Fibroblast of skin of back (primary cell): Measurements from ENCODE around the gene TUBB4B. TPM values are rescaled to one million over a fixed set of nuclear protein-coding genes. Genes with fewer than 3 reads are reported as not detected.
A peak's percentile ranks its signal among the peaks of the same experiment; 100 is the strongest.

Experiments used
- DNase-seq: peaks from one replicate; pipeline ENCODE4 v3.0.0-alpha.2; 2013
- polyA plus RNA-seq, 2 experiments: library from polyadenylated mRNA; unstranded; fragments of 120-200 nt; gene quantifications; one replicate each; pipeline ENCODE4 v1.2.1, GENCODE V29; 2013; ENCODE audit not compliant: insufficient read length in 2 of 2

TUBB4B gene
- polyA plus RNA-seq (2013, experiment 1 of 2; ENCODE audit: insufficient read length) = 668 TPM
- polyA plus RNA-seq (2013, experiment 2 of 2; ENCODE audit: insufficient read length) = 187 TPM

DNA sequence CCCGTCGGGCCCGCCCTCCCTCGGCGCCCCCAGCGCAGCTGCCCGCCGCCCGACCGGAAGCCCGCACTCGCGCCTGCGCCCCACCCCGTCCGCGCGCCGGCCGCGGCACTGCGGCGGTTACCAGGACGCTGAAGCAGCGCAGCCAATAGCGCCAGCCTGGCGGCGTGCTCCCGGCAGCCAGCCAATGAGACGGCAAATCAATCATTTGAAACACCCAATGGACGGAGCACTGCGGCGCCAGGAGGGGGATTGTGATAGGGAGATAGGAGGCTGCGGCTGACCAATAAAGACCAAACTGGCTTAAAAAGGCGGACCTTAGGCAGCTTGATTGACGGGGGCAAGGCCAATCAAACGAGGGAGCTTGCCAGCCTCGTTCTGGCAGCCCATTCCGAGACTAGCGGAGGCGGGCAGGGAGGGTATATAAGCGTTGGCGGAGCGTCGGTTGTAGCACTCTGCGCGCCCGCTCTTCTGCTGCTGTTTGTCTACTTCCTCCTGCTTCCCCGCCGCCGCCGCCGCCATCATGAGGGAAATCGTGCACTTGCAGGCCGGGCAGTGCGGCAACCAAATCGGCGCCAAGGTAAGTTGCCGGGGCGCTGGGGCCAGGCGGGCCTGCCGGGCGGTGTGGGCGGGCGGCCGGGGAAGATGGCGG is at the start of gene TUBB4B:
Gene TUBB4B, plus strand, starts transcription at position 447 of the 649 bp plus-strand sequence. Its CDS starts 74 bp downstream, at position 521.
- peak; percentile 100 for DNase-seq

DNA sequence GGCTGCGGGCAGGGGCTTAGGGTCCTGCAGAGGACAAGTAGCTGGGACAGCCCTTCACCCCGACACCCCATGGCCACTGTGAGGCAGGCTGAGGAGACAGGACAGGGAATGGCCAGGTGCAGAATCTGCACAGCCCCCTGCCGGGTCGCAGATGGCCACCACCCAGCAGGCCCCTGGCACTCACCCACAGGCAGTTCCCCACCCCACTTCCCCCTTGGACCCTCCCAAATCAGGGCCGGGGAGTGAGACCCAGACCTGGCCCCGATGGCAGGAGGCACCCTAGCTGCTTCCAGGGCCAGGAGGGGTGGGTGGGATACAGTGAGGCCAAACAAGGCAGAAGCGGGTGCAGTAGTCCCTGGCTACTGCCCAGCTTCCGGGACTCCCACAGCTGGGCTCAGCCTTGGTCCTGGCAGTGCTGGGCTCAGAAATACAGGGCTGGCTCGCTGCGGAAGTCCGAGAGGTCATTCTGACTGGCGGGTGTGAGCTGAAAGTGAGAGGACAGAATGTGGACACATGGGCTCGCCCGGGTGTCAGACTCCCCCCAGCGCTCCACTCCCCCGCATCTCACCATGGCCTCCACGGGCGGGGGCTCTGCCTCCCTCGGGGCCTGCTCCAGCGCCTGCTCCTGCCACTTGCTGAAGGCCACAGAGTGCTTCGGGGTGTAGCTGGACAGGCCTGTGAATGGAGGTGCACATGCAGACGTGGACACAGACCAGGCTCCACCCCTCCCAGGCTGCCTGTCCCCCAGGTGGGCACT is 49.2 kb upstream of the TUBB4B start:
- DNase-seq = no peak

DNA sequence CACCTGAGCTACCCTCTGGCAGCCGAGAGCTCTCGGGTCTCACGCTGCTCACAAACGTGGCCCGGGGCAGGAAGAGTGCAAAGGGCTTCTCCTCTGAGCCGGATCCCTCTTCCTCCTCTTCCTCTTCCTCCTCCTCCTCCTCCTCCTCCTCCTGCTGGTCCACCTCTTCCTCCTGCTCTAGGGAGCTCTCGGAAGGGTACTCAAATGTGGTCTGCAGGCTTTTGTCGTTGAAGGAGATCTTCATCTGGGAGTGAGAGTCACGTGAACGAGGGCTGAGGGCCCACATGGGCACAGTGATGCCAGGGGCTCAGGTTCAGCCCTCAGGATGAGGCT is 48.7 kb upstream of the TUBB4B start:
- no peak for DNase-seq

DNA sequence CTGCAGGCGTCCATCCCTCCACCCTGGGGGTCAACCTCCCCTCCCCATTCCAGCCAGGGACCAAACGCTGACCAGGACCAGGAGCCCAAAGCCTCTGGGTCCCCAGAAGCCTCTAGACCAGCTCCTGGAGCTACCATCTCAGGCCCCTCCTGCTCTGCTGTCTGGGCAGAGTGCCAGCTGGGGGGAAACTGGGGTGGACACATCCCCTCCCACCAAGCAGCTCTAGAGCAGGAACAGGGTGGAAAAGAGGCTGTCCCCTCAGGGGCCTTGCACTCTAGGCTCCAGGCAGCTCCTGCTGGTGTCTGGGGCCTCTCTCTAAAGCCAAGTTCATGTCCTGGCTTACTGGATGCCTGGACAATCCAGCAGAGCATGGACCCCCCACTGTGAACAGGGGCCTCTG is 48.2 kb upstream of the TUBB4B start:
- no peak for DNase-seq

DNA sequence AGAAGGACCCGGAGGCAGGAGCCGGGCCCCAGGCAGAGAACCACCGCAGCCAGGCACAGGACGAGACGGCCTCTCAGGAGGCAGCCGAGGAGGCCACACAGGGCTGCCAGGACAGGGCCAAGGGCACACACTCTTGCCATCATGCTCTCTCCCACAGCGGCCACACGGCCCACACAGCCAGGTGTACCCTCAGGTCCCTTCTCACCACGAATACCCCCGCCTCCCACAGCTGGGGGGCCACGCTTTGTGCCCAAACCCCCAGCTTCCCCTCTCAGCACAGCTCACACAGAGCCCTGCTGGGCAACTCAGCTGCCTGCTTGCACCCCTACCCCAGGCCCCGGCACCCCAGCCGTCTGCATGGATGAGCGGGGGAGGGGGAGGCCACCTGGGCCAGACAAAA is 47.3 kb upstream of the TUBB4B start:
- no peak for DNase-seq

DNA sequence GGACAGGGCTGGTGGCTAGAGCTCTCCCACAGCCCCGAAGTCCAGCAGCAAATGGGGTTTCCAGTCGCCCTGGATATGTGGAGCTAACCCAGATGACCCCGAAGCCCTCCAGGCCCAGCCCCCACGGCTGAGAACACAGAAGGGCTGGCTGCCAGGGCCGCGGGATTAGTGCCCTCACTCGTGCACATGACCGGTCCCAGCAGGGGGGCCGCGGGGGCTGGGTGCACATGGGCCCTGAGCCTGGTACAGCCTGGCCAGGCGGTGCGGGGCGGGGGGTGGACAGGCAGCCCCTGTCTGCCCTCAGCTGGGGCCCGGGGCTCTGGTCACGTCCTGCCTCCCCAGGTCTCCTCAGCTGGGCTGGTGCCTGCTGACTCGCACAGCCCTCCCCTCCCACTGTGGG is 46.7 kb upstream of the TUBB4B start:
- DNase-seq = no peak

DNA sequence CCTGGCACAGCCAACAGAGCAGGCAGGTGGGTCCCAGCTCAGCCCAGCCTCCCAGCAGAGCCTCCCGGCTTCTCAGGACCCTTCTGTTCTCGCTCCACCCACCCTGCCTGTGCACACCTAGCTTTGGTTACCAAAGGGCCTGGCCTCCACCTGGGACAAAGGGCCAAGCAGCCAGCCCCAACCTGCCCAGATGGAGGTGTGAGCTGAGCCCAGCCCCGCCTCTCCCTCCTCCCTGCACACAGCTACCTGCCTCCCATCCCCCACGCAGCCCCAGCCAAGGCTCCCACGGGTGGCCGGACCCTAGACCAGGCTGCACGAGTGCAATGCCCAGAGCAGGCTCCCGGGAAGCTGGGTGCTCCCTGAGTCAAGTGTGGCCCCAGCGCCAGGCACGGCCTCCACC is 46.2 kb upstream of the TUBB4B start:
- no peak for DNase-seq

DNA sequence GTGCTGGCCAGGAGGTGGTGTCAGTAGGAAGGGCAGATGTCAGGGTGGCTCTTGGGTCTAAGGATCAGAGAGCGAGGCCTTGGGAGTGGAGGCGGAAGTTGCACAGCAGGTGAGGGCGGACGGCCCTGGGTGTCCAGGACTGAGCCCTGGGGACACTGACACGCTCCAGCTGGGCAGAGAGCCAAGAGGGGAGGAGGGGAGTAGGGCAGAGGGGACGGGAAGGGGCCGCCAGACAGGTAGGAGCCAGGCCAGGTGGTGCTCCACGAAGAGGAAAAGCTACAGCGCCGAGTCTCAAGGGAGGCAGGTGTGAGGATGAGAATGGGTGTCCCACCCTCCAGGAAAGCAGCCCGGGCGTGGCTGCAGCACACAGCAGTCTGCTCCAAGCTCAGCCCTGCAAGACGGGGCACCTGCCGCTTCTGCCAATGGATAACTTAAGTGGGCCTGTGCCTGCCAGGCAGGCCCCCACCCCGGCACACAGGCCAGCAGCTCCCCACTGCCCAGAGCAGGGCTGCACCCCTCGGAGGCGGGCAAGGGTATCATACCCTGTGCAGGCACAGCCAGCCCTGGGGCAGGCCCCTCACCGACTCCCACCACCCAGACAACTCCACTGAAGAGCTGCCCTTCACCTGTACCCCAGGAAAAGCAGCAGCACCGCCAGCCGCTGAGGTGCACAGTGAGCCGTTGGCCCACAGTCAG is 45.4 kb upstream of the TUBB4B start:
- no peak for DNase-seq

DNA sequence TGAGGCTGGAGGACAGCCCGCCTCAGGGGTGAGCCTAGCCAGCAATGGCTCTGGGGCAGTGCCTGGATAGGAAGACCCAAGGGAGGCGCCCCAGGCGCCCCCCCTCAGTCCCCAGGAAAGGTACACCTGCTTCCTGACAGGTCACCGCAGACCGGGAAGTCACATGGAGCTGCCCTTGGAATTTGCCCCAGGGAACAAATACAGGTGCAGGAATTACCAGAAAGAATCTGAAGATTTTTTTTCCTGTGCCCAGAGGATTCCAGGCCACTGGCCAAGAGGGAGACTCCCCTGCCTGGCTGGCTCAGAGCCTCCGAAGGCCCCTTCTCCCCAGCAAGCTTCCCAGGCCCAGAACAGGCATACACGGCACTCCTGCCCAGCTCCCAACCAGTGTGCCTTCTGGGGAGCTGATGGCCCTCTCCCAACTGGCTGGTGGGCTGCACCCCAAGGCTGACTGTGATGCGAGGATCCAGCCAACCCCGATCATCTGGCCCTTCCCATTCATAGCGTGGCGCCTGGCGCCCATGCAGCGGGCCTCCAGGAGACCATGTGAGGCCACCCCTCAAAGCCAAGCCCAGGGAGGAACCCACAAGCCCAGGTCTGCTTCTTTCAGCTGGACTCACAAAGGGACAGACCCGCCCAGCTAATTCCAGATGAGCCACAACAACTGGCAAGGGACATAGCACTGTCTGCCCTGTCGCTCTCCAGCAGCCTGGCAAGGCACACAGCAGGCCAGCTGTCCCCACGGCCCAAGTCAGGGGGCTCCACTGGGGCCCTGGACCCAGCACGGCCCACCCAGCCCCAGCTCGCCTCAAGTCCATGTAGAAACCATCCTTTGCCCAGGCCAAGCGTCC is 42.8 kb upstream of the TUBB4B start:
- no peak for DNase-seq

DNA sequence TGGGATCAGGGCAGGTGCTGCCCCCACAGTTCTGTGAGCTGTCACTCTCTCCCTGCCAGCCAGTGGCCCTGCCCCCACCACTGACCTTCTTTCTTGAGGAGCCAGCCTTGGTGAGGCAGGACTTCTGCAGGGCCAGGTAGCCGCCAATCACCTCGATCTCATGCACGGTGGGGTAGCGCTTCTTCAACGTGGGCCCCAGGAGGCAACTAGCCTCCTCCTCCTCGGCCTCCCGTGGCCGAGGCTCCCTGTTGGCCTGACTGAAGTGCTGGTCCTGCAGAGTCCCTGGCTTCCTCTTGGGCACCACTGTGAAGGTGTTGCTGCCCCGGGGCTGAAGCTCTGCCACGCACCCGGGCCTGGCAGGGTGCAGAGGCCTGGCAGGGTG is 42.2 kb upstream of the TUBB4B start:
- DNase-seq = no peak

DNA sequence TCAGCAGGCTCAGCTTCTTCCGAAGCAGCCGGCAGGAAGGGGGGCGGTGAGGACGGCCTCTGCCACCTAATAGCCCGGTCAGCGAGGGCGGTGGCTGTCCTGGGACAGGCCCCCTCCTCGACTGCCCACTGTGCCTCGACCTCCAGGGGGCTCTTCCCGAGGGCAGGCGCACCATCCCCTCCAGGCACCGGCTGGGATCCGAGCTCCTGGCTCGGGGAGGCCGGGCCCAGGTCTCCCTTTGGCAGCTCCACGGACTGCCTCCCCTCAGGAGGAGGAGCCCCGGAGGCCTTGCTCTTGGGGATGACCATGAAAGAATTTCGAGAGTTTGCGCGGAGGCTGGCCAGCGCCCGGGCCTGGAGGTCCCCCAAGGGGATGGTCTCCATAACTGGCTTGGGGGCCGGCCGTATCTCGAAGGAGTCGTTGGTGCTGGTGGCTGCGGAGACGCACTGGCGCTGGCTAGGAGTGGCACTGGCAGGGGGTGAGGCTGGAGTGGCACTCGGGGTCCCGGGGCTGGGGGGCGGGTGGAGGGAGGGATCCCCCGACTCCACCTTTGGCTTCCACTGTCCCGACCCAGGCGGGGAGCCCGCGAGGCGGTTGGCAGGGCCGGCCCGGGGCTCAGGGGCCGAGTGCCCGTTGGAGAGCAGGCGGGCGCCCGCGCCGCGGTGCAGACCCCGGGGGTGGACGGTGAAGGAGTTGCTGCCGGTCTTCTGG is 41.5 kb upstream of the TUBB4B start:
- no peak for DNase-seq

DNA sequence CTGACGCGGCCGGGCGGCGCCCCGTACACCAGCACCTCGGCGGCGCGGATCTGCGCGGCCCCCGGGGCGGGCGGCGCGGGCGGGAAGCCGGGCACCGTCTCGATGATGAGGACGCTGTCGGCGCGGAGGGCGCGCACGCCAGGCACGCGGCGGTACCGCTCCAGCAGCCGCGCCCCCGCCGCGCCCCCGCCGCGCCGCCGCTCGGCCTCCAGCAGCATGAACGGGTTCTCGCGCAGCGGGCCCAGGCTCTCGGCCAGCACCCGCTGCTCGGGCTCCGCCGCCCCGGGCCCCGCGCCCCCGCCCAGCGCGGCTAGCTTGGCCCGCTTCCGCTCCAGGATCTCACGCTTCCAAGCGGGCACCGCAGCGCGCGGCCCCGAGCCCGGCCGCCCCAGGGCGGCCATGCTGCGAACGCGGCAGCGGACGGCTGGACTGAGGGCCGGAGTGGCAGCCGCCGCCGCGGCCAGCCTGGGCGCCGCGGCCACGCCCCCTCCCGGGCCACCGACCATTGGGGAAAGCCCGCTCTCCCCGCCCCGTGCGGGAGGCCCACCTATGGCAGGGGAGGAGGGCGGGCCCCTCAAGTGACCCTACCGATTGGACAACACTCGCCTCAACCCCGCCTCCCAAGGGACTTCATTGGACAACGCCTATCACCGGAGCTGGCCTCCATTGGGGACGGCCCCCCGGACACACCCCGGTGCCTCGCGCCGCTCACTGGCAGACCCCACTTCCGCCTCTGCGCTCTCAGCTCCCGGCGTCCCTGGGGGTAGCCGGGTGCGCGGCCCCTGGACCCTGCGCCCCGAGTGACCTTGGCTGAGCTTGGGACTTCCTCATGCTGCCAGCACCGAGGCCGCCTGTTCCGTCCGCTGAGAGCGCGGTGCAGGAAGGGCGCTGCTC is 40.5 kb upstream of the TUBB4B start, which contains the start of gene TPRN:
Gene TPRN, minus strand, starts transcription at position 431 of the 894 bp plus-strand sequence. Its CDS starts 30 bp downstream, at position 401.
- DNase-seq = peak; percentile 99

DNA sequence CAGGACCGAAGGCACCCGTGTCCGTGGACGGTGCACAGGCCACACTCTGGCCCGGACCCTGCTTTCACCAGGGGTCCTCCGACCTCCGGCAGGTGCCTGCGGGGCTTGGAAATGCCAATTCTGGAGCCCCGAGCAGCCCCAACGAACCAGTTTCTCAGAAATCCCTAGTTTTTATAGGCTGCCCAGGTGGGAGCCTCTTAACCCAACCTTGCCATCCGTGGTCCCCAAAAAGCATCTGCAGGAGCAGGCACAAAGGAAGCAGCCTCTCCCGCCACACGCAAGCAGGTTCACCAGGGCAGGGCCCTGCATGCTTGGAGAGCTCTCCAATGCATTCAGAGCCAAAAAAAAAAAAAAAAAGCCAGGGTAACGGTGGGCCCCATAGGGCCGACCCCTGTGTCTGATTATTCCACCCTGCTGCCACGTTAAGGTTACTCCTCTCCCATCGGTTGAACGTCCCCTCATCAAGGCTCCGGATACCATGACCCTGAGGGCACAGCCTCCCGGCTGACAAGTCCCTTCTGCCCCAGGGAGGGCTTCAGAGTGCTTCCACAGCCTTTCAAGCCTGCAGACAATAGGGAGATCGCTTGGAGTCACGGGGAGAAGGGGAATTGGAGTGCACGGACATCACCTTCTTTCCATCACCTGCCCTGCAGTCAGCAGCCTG is 39.8 kb upstream of the TUBB4B start:
- no peak for DNase-seq

DNA sequence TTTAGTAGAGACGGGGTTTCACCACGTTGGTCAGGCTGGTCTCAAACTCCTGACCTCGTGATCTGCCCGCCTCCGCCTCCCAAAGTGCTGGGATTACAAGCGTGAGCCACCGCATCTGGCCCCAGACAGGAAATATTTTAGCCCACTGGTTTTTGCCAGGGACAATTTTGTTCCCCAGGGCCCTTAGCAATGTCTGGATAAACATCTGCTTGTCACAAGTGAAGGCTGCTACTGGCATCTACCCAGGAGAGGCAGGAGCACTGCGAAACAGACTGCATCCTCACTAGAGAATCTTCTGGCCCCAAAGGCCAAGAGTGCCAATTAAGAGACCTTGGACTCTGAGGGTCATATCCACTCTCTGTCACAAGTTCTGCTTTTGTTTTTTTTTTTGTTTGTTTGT is 38.1 kb upstream of the TUBB4B start:
- peak; percentile 35 for DNase-seq

DNA sequence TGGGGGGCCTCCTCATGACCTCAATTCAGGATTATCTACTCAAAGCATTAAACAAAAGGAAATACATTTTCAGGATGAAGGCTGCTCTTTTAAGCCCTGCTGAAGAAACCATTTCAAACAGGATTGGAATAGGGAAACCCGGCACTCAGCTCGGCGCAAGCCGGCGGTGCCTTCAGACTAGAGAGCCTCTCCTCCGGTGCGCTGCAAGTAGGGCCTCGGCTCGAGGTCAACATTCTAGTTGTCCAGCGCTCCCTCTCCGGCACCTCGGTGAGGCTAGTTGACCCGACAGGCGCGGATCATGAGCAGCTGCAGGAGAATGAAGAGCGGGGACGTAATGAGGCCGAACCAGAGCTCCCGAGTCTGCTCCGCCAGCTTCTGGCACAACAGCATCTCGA is 36.4 kb upstream of the TUBB4B start:
- no peak for DNase-seq

DNA sequence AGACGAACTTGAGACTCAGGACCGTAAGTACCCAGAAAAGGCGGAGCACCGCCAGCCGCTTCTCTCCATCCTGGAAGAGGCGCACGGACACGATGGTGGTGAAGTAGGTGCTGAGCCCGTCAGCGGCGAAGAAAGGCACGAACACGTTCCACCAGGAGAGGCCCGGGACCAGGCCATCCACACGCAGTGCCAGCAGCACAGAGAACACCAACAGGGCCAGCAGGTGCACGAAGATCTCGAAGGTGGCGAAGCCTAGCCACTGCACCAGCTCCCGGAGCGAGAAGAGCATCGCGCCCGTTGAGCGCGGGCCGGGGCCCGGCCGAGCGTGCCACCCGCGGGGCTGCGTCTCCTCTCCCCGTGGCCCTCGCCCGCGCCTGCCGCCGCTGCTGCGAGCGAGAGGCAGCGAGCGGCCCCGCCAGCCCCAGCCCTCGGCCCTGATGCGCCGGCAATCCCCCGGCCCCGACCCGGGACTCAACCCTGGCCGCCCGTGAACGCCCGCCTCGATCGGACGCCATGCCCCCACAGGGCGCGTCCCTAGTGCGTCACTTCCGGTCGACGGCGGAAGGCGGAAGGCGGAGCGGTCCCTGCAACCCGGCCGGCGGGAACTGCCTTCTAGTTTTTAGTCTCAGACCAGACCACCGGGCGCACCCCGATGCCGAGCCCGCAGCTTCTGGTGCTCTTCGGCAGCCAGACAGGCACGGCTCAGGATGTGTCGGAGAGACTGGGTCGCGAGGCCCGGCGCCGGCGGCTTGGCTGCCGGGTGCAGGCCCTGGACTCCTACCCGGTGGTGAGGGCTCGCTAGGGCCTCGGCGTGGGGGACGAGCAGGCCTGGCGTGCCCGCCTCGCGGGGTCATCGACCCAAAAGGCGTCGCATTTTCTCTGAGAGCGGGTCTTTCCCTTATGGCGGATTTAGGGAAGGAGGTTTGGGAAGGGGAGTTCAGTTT is 35.7 kb upstream of the TUBB4B start, which contains the start of the genes NDOR1 and TMEM203:
Gene NDOR1, plus strand, starts transcription at position 575 of the 944 bp plus-strand sequence. Its CDS starts 78 bp downstream, at position 653.
Gene TMEM203, minus strand, starts transcription at position 523 of the 944 bp plus-strand sequence. Its CDS starts 234 bp downstream, at position 289.
- DNase-seq = peak; percentile 87

DNA sequence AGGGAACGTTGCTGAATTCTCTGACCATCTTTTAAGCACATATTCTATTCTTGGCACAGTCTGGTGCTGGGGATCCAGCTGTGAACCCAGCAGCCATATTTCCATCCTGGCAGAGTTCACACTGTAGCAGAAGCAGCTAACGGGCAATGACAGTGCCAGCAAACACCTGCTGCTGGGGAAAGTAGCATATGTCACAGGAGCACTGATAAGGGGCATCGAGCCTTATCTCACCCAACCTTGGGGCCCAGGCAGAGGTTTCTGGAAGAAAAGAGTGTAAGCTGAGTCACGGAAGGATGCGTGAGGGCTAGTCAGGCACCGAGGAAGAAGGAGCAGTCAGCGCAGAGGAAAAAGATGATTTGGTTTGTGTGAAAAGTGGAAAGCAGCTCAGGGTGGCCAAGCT is 34.5 kb upstream of the TUBB4B start:
- no peak for DNase-seq

DNA sequence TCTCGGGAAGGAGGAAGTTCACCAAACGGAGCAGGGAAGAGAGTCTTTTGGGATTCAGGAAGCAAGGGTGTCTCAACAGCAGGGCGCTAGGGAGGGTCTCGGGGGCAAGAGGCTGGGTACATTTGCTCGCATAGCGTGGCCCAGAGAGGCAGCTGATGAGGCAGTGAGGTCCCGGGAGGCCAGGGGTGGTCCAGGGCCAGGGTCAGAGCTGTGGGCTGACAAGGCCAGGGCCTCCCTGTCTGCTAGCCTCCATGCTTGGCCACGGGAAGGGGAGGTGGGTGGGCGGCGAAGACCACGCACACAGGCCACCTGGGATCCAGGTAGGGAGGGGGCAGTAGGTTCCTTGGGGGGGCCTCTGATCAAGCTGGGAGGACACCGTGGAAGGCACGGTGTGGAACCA is 29.6 kb upstream of the TUBB4B start:
- no peak for DNase-seq

DNA sequence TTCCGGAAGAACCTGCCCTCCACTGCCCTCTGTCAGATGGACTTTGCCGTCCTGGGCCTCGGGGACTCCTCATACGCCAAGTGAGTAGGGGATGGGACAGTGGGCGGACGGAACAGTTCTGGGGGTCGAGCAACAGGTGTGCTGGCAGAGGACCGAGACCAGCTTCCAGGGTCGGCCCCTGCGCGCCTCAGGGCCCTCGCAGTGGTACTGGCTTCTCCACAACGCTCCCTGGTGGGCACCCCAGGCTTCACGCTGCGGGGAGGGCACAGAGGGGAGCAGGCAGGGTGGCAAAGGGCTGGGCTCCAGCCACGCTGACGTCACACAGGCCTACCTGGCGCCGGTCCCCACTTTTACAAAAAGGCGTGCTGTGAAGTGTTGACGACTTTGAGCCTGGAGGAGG is 28.6 kb upstream of the TUBB4B start:
- no peak for DNase-seq
